GM12892 (cell line): ENCODE data around the gene GNA15.

Experiments
- DNase-seq: peaks from one replicate; pipeline ENCODE4 v3.0.0; 2011; ENCODE audit not compliant: insufficient read length
- FAIRE-seq: peaks from 2 replicates; lab custom pipeline; 2011; peaks lifted over from hg19 to GRCh38; lab: Jason Lieb, UNC
- POLR2A ChIP-seq: IDR thresholded peaks from 2 replicates; pipeline ENCODE4 v1.6.1; 2011; ENCODE audit warnings: low read depth, low read length, control low read depth
- POLR2AphosphoS5 ChIP-seq: IDR thresholded peaks from 2 replicates; pipeline ENCODE4 v1.6.1; 2011; ENCODE audit warnings: low read depth, low read length, control low read depth
- TAF1 ChIP-seq: IDR thresholded peaks from 2 replicates; pipeline ENCODE4 v1.6.1; 2011; ENCODE audit warnings: low read depth, mild to moderate bottlenecking, control low read depth, low read length, borderline replicate concordance

The GNA15 gene

GRCh38 chr19:3118232-3119070 lies 17.4 kb upstream of the GNA15 start:
- no peak for DNase-seq
- TF ChIP-seq TAF1 (no peak), POLR2AphosphoS5 (no peak), POLR2A (no peak)
- FAIRE-seq: no peak

GRCh38 chr19:3119071-3119595 lies 16.7 kb upstream of the GNA15 start:
- DNase-seq: no peak
- TF ChIP-seq POLR2AphosphoS5: no peak
- FAIRE-seq: no peak

- DNase-seq (no peak), FAIRE-seq (no peak)
- TF ChIP-seq TAF1: no peak
- TF ChIP-seq POLR2AphosphoS5: no peak
- TF ChIP-seq POLR2A: no peak
Measured at GRCh38 chr19:3119693-3120380, 16.0 kb upstream of the GNA15 start.

GRCh38 chr19:3120611-3121276 lies 15.1 kb upstream of the GNA15 start:
- no peak for DNase-seq
- FAIRE-seq: no peak
- TF ChIP-seq TAF1 (no peak), POLR2AphosphoS5 (no peak), POLR2A (no peak)

GRCh38 chr19:3121396-3121795 lies 14.4 kb upstream of the GNA15 start:
- no peak for TF ChIP-seq TAF1
- TF ChIP-seq POLR2AphosphoS5: no peak
- no peak for TF ChIP-seq POLR2A
- DNase-seq (no peak), FAIRE-seq (no peak)

- no peak for TF ChIP-seq POLR2AphosphoS5
- no peak for TF ChIP-seq POLR2A
- TF ChIP-seq TAF1: no peak
- DNase-seq (no peak), FAIRE-seq (no peak)
Measured at GRCh38 chr19:3121821-3122511, 13.9 kb upstream of the GNA15 start.

GRCh38 chr19:3122512-3122870 lies 13.3 kb upstream of the GNA15 start:
- DNase-seq (no peak), FAIRE-seq (no peak)
- TF ChIP-seq TAF1 (no peak), POLR2AphosphoS5 (no peak), POLR2A (no peak)

- DNase-seq: no peak
- TF ChIP-seq POLR2A (no peak), TAF1 (no peak), POLR2AphosphoS5 (no peak)
- FAIRE-seq: peak; percentile 38
Measured at GRCh38 chr19:3123088-3123721, 12.6 kb upstream of the GNA15 start.

- FAIRE-seq (no peak), DNase-seq (no peak)
- no peak for TF ChIP-seq POLR2AphosphoS5
- TF ChIP-seq POLR2A: no peak
- TF ChIP-seq TAF1: no peak
Measured at GRCh38 chr19:3123956-3124355, 11.9 kb upstream of the GNA15 start.

GRCh38 chr19:3124630-3125029 lies 11.2 kb upstream of the GNA15 start:
- TF ChIP-seq POLR2A: no peak
- TF ChIP-seq TAF1: no peak
- no peak for TF ChIP-seq POLR2AphosphoS5
- DNase-seq (no peak), FAIRE-seq (peak; percentile 60)

- FAIRE-seq (peak; percentile 93), DNase-seq (peak; percentile 74)
- no peak for TF ChIP-seq POLR2AphosphoS5
- no peak for TF ChIP-seq POLR2A
- no peak for TF ChIP-seq TAF1
Measured at GRCh38 chr19:3125900-3126524, 9.8 kb upstream of the GNA15 start.
